ENCODE measurements around the gene MTUS2.
A peak's percentile ranks its signal among the peaks of the same experiment; 100 is the strongest.

The MTUS2 gene

DNA sequence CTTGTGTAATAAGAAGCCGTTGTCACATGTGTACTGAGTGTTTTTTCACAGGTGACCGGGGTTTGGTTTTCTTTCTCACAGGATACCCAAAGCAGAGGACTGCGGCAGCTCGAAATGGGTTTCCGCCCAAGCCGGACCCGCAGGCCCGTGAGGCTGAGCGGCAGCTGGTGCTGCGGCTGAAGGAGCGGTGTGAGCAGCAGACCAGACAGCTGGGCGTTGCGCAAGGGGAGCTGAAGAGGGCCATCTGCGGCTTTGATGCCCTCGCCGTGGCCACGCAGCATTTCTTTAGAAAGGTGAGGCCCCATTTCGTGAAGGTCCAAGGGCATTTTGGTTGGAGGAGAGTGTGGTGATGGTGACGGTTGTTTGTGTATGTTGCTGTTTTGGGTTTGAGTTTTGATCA lies 539.0 kb downstream of the MTUS2 start:
- Histone ChIP-seq H2AFZ (ENCODE audit: low read depth, low read length) (no peak overlapping the region), H3K4me2 (ENCODE audit: insufficient read depth, low read length) (no peak overlapping the region), H3K9ac (ENCODE audit: low read depth, low read length) (no peak overlapping the region), H3K27ac (ENCODE audit: low read length) (peak overlapping the region; percentile 39; the same call in 1 of the 2 replicates), H3K9me3 (ENCODE audit: insufficient read depth, low read length, severe bottlenecking) (no peaks in the 10 kb centered on the region), H3K4me3 (ENCODE audit: low read depth in 1 of 2, low read length in 2 of 2) (no peak overlapping the region), H3K4me1 (ENCODE audit: insufficient read depth, low read length) (peaks cover 40% of the 10 kb centered on the region), H3K36me3 (ENCODE audit: insufficient read depth, low read length) (peaks cover 82% of the 10 kb centered on the region), H3K79me2 (ENCODE audit: insufficient read depth, low read length) (peaks cover 44% of the 10 kb centered on the region), H3K27me3 (ENCODE audit: insufficient read depth, low read length, poor library complexity) (no peaks in the 10 kb centered on the region), H4K20me1 (ENCODE audit: insufficient read depth, low read length) (no peaks in the 10 kb centered on the region)
- DNase-seq (no peak), ATAC-seq (ENCODE audit: insufficient read depth, low read depth) (no peak)
- no peak for TF ChIP-seq EZH2 (IDR thresholded peaks at IDR 0.05; ENCODE audit: borderline replicate concordance, low read depth, low read length, severe bottlenecking)
- TF ChIP-seq, protein P1, sequence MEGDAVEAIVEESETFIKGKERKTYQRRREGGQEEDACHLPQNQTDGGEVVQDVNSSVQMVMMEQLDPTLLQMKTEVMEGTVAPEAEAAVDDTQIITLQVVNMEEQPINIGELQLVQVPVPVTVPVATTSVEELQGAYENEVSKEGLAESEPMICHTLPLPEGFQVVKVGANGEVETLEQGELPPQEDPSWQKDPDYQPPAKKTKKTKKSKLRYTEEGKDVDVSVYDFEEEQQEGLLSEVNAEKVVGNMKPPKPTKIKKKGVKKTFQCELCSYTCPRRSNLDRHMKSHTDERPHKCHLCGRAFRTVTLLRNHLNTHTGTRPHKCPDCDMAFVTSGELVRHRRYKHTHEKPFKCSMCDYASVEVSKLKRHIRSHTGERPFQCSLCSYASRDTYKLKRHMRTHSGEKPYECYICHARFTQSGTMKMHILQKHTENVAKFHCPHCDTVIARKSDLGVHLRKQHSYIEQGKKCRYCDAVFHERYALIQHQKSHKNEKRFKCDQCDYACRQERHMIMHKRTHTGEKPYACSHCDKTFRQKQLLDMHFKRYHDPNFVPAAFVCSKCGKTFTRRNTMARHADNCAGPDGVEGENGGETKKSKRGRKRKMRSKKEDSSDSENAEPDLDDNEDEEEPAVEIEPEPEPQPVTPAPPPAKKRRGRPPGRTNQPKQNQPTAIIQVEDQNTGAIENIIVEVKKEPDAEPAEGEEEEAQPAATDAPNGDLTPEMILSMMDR (IDR thresholded peaks at IDR 0.05; ENCODE audit: borderline replicate concordance, extremely low read depth, low read length, poor library complexity, severe bottlenecking): no peak

DNA sequence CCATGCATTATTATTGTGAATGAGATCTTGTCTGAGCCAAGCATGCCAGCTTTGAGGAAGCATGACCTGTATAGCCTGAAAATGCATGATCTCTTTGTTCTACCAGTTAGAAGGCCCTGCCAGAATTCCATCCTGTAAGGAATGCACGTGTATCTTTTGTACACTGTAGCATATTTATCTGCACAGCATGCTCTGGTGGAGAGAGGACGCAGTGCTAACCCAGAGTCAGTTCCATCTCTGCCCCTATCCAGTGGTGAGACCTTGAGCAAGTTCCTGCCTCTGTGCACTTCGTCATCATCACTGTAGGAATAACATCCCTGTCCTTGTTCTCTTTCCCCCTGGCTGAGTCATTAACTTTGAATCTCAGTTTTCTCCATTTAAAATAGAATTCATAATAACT lies 541.6 kb downstream of the MTUS2 start:
- no peak overlapping the region for H3K4me3 ChIP-seq (ENCODE audit: low read depth in 1 of 2, low read length in 2 of 2)
- H3K4me2 ChIP-seq (ENCODE audit: insufficient read depth, low read length): no peak overlapping the region
- H3K79me2 ChIP-seq (ENCODE audit: insufficient read depth, low read length): peaks cover 23% of the 10 kb centered on the region
- TF ChIP-seq, protein P1 (IDR thresholded peaks at IDR 0.05; ENCODE audit: borderline replicate concordance, extremely low read depth, low read length, poor library complexity, severe bottlenecking): no peak
- no peak for TF ChIP-seq EZH2 (IDR thresholded peaks at IDR 0.05; ENCODE audit: borderline replicate concordance, low read depth, low read length, severe bottlenecking)
- H3K27me3 ChIP-seq (ENCODE audit: insufficient read depth, low read length, poor library complexity): no peaks in the 10 kb centered on the region
- H3K9me3 ChIP-seq (ENCODE audit: insufficient read depth, low read length, severe bottlenecking): no peaks in the 10 kb centered on the region
- H3K36me3 ChIP-seq (ENCODE audit: insufficient read depth, low read length): peaks cover 90% of the 10 kb centered on the region
- H3K4me1 ChIP-seq (ENCODE audit: insufficient read depth, low read length): peaks cover 17% of the 10 kb centered on the region
- peak overlapping the region; percentile 72 for H3K27ac ChIP-seq (ENCODE audit: low read length)
- no peak overlapping the region for H2AFZ ChIP-seq (ENCODE audit: low read depth, low read length)
- H3K9ac ChIP-seq (ENCODE audit: low read depth, low read length): no peak overlapping the region; the same call in 1 of the 2 replicates
- H4K20me1 ChIP-seq (ENCODE audit: insufficient read depth, low read length): no peaks in the 10 kb centered on the region
- DNase-seq (no peak), ATAC-seq (ENCODE audit: insufficient read depth, low read depth) (no peak)

DNA sequence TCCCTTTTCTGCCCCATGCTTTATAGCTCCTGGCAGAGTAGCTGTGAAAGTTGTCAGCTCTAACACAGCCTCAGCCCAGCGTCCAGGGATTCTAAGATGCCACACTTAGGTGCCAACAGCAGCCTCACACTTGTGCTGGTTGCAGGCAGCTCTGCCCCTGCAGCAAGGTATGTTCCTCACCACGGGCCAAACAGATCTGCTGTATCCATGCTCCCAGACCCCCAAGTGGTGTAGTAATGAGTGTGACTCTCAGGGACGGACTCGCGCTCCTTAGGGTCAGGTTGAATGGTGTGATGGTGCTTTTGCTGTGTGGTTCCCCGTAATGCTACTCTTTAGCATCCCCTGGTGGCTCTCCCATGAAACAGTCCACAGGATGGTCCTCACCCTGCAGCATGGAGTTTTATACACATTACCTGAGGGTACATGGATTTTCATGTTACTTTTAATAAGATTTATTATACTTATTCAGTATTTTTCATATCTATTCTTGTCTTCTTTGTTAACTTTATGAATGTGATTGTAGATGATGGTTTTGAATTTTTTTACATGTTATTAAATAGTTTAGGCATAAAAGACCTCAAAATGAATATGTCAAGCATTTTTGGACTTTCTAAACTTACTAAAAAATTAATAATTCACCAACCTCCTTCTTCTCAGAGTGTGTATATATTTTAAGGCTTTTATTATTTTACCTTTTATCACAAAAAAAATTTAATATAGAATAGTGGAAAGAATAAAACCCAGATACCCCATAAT lies 542.9 kb downstream of the MTUS2 start:
- H3K9ac ChIP-seq (ENCODE audit: low read depth, low read length): peak overlapping the region; percentile 22; the same call in 1 of the 2 replicates
- H4K20me1 ChIP-seq (ENCODE audit: insufficient read depth, low read length): no peaks in the 10 kb centered on the region
- H3K27ac ChIP-seq (ENCODE audit: low read length): peak overlapping the region; percentile 83
- DNase-seq: peak; percentile 72
- no peaks in the 10 kb centered on the region for H3K27me3 ChIP-seq (ENCODE audit: insufficient read depth, low read length, poor library complexity)
- peak; percentile 97 for ATAC-seq (ENCODE audit: insufficient read depth, low read depth)
- peak overlapping the region; percentile 24; the same call in 1 of the 2 replicates for H3K4me2 ChIP-seq (ENCODE audit: insufficient read depth, low read length)
- TF ChIP-seq, protein P1 (IDR thresholded peaks at IDR 0.05; ENCODE audit: borderline replicate concordance, extremely low read depth, low read length, poor library complexity, severe bottlenecking): peak; percentile 97
- no peak for TF ChIP-seq EZH2 (IDR thresholded peaks at IDR 0.05; ENCODE audit: borderline replicate concordance, low read depth, low read length, severe bottlenecking)
- H2AFZ ChIP-seq (ENCODE audit: low read depth, low read length): peak overlapping the region; percentile 55; the same call in 1 of the 2 replicates
- no peak overlapping the region for H3K4me3 ChIP-seq (ENCODE audit: low read depth in 1 of 2, low read length in 2 of 2)
- peaks cover 17% of the 10 kb centered on the region for H3K4me1 ChIP-seq (ENCODE audit: insufficient read depth, low read length)
- no peaks in the 10 kb centered on the region for H3K9me3 ChIP-seq (ENCODE audit: insufficient read depth, low read length, severe bottlenecking)
- H3K79me2 ChIP-seq (ENCODE audit: insufficient read depth, low read length): peaks cover 14% of the 10 kb centered on the region; the same call in 1 of the 2 replicates
- H3K36me3 ChIP-seq (ENCODE audit: insufficient read depth, low read length): peaks cover 89% of the 10 kb centered on the region

Measured in DND-41 (cell line).